GM23338 (cell line): Measurements from ENCODE around the gene RYR2. TPM values are rescaled to one million over a fixed set of nuclear protein-coding genes. Genes with fewer than 3 reads are reported as not detected.

Experiments used
- ATAC-seq: fragments of 200-7000 bp; cut with Tn5 transposase; 3 replicates; pipeline ENCODE4 v1.9.1; 2020
- DNase-seq: peaks from one replicate; pipeline ENCODE4 v3.0.0-alpha.2; 2015; ENCODE audit warnings: low spot score
- H2AFZ ChIP-seq: fragments of 200-600 bp; sonication (generic); 2 replicates; pipeline ENCODE4 v1.8.0; 2016; ENCODE audit warnings: antibody characterized with exemption, mild to moderate bottlenecking, moderate library complexity
- H3F3A ChIP-seq: fragments of 200-600 bp; sonication (generic); replicated peaks from 2 replicates; pipeline ENCODE4 v1.8.0; 2017; ENCODE audit warnings: antibody characterized with exemption, mixed run types, low read depth
- H3K27ac ChIP-seq: fragments of 200-600 bp; sonication (generic); 2 replicates; pipeline ENCODE4 v1.6.1; 2016; ENCODE audit warnings: low read depth
- H3K27me3 ChIP-seq: fragments of 200-600 bp; sonication (generic); 2 replicates; pipeline ENCODE4 v1.8.0; 2016; ENCODE audit warnings: mild to moderate bottlenecking, mixed run types, moderate library complexity; ENCODE audit not compliant: insufficient read depth
- H3K36me3 ChIP-seq: fragments of 200-600 bp; sonication (generic); 2 replicates; pipeline ENCODE4 v1.8.0; 2016; ENCODE audit warnings: mild to moderate bottlenecking; ENCODE audit not compliant: insufficient read depth
- H3K4me1 ChIP-seq: fragments of 200-600 bp; sonication (generic); 2 replicates; pipeline ENCODE4 v1.8.0; 2016; ENCODE audit warnings: mild to moderate bottlenecking, moderate library complexity; ENCODE audit not compliant: insufficient read depth
- H3K4me2 ChIP-seq: fragments of 200-600 bp; sonication (generic); 2 replicates; pipeline ENCODE4 v1.7.1; 2017; ENCODE audit warnings: mixed run types
- H3K4me3 ChIP-seq: fragments of 200-600 bp; sonication (generic); 2 replicates; pipeline ENCODE4 v1.6.1; 2016; ENCODE audit warnings: mixed run types
- H3K79me2 ChIP-seq: fragments of 200-600 bp; sonication (generic); replicated peaks from 2 replicates; pipeline ENCODE4 v1.8.0; 2017; ENCODE audit warnings: mild to moderate bottlenecking; ENCODE audit not compliant: insufficient read depth
- H3K9me2 ChIP-seq: fragments of 200-600 bp; sonication (generic); 2 replicates; pipeline ENCODE4 v1.8.0; 2017; ENCODE audit not compliant: insufficient read depth
- H4K20me1 ChIP-seq: fragments of 200-600 bp; sonication (generic); replicated peaks from 2 replicates; pipeline ENCODE4 v1.8.0; 2017; ENCODE audit warnings: mild to moderate bottlenecking; ENCODE audit not compliant: insufficient read depth
- H3K27ac Mint-ChIP-seq: 2 replicates; pipeline ENCODE4 v1.8.0; 2020; ENCODE audit warnings: inconsistent platforms, mild to moderate bottlenecking, moderate library complexity, mixed read lengths
- H3K27me3 Mint-ChIP-seq: 3 replicates; pipeline ENCODE4 v1.8.0; 2022; ENCODE audit warnings: low read depth, mild to moderate bottlenecking, moderate library complexity, mixed read lengths, inconsistent platforms; ENCODE audit not compliant: insufficient read depth, poor library complexity
- H3K36me3 Mint-ChIP-seq: 3 replicates; pipeline ENCODE4 v1.8.0; 2021; ENCODE audit warnings: low read depth, mild to moderate bottlenecking, inconsistent platforms, moderate library complexity, mixed read lengths
- H3K4me1 Mint-ChIP-seq: 3 replicates; pipeline ENCODE4 v1.8.0; 2020; ENCODE audit warnings: mild to moderate bottlenecking, inconsistent platforms, mixed read lengths
- H3K4me3 Mint-ChIP-seq: 3 replicates; pipeline ENCODE4 v1.8.0; 2021; ENCODE audit warnings: moderate library complexity, mild to moderate bottlenecking, inconsistent platforms, mixed read lengths
- H3K9me3 Mint-ChIP-seq: 3 replicates; pipeline ENCODE4 v1.8.0; 2020; ENCODE audit warnings: moderate library complexity, mild to moderate bottlenecking, inconsistent platforms, mixed read lengths
- EZH2phosphoT487 ChIP-seq: fragments of 200-600 bp; sonication (generic); IDR thresholded peaks from one replicate; pipeline ENCODE4 v1.8.1; 2018; ENCODE audit warnings: antibody characterized with exemption; ENCODE audit not compliant: unreplicated experiment
- JUNB ChIP-seq: IDR thresholded peaks from one replicate; pipeline ENCODE4 v1.6.1; 2016; ENCODE audit warnings: antibody characterized with exemption; ENCODE audit not compliant: unreplicated experiment
- POLR2AphosphoS5 ChIP-seq: IDR thresholded peaks from 2 replicates; pipeline ENCODE4 v1.6.1; 2016; ENCODE audit warnings: antibody characterized with exemption, low read depth
- REST ChIP-seq: IDR thresholded peaks from one replicate; pipeline ENCODE4 v1.6.1; 2018; ENCODE audit warnings: antibody characterized with exemption; ENCODE audit not compliant: unreplicated experiment
- STAT1 ChIP-seq: IDR thresholded peaks from one replicate; pipeline ENCODE4 v1.6.1; 2016; ENCODE audit warnings: antibody characterized with exemption; ENCODE audit not compliant: unreplicated experiment
- ZNF114 ChIP-seq: fragments of 250-450 bp; sonication (Bioruptor Pico); IDR thresholded peaks from 2 replicates; pipeline ENCODE4 v1.5.0; 2020; ENCODE audit warnings: mild to moderate bottlenecking, moderate library complexity
- ZNF331 ChIP-seq: fragments of 250-450 bp; sonication (Bioruptor Pico); IDR thresholded peaks from 2 replicates; pipeline ENCODE4 v1.5.0; 2020; ENCODE audit warnings: low read depth, mild to moderate bottlenecking, moderate library complexity
- polyA plus RNA-seq: library from polyadenylated mRNA; unstranded; fragments of >200 nt; fragmentation: Nextera tagmentation; extraction: Ambion mirVana; gene quantifications from 2 replicates; pipeline ENCODE4 v1.2.1, GENCODE V29; 2016
- total RNA-seq: library from RNA; depleted of rRNA; stranded (reverse); fragments of >200 nt; shearing (Covaris generic); gene quantifications from 2 replicates; pipeline ENCODE4 v1.2.3, GENCODE V29; 2014
- TF ChIP-seq, protein P1 (sequence below), 2 experiments: fragments of 200-600 bp in 1 of 2; sonication (generic) in 1 of 2; conservative IDR thresholded peaks; 2 replicates each; pipeline versions ENCODE4 v1.5.1 to v1.6.1; 2016 to 2017; ENCODE audit warnings: antibody characterized with exemption in 2 of 2, low read depth in 2 of 2, mild to moderate bottlenecking in 2 of 2, moderate library complexity in 1 of 2
- TF ChIP-seq, protein P2 (sequence below): fragments of 250-450 bp; sonication (Bioruptor Pico); IDR thresholded peaks from 2 replicates; pipeline ENCODE4 v1.5.0; 2020; ENCODE audit warnings: mild to moderate bottlenecking, moderate library complexity
- TF ChIP-seq, protein P3 (sequence below): IDR thresholded peaks from 2 replicates; pipeline ENCODE4 v1.6.1; 2016; ENCODE audit warnings: antibody characterized with exemption

The RYR2 gene
- total and polyA plus RNA-seq, 2 experiments from 2014 or later: 8.9 to 10.0 TPM

- no peaks in the 10 kb centered on the region for H3K4me1 ChIP-seq
- 0 out of 3 replicates have a peak, but pooled peaks cover 6% of the 10 kb centered on the region for H3K36me3 Mint-ChIP-seq
- no peak overlapping the region for H3K27ac ChIP-seq
- H3K27me3 Mint-ChIP-seq: peaks cover 1% of the 10 kb centered on the region
- no peaks in the 10 kb centered on the region for H3K27me3 ChIP-seq
- no peaks in the 10 kb centered on the region for H3K36me3 ChIP-seq
- no peaks in the 10 kb centered on the region; the same call in 1 of the 2 replicates for H3K79me2 ChIP-seq
- no peak overlapping the region for H2AFZ ChIP-seq
- DNase-seq: no peak
- H3K4me2 ChIP-seq: no peak overlapping the region
- no peak for TF ChIP-seq JUNB
- no peaks in the 10 kb centered on the region for H4K20me1 ChIP-seq
- ATAC-seq: no peak
- no peak overlapping the region for H3K27ac Mint-ChIP-seq
- no peak overlapping the region for H3K4me3 Mint-ChIP-seq
- no peak overlapping the region for H3K4me3 ChIP-seq
- 0 out of 3 replicates have a peak, but pooled peaks cover 3% of the 10 kb centered on the region for H3K9me3 Mint-ChIP-seq
- H3K9me2 ChIP-seq: no peaks in the 10 kb centered on the region
- no peaks in the 10 kb centered on the region for H3K4me1 Mint-ChIP-seq
- no peaks in the 10 kb centered on the region for H3F3A ChIP-seq
Observed at GRCh38 chr1:237583756-237584155, 541.8 kb downstream of the RYR2 start.

DNA sequence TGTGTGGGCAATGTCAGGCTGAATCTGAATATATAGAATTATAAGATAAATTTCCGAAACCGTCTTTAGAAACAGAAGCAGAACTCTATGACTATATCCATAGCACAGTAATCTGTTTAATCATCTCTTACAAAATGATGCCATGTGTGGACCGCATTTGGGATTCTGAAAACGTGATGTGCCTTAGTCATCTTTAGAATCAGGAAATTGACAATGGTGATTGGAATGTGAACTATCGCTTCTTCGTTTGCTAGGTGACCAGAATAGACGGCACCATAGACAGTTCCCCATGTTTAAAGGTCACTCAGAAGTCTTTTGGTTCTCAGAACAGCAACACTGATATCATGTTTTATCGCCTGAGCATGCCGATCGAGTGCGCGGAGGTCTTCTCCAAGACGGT, 548.4 kb downstream of the RYR2 start:
- H3K27me3 ChIP-seq: no peaks in the 10 kb centered on the region
- H3K27ac ChIP-seq: no peak overlapping the region
- no peaks in the 10 kb centered on the region for H3F3A ChIP-seq
- H3K4me3 ChIP-seq: no peak overlapping the region
- H3K9me3 Mint-ChIP-seq: no peaks in the 10 kb centered on the region
- H4K20me1 ChIP-seq: no peaks in the 10 kb centered on the region
- no peak overlapping the region for H3K4me3 Mint-ChIP-seq
- no peak overlapping the region for H2AFZ ChIP-seq
- no peaks in the 10 kb centered on the region for H3K4me1 ChIP-seq
- no peaks in the 10 kb centered on the region for H3K4me1 Mint-ChIP-seq
- DNase-seq (no peak), ATAC-seq (no peak)
- 0 out of 3 replicates have a peak, but pooled peaks cover 2% of the 10 kb centered on the region for H3K36me3 Mint-ChIP-seq
- no peak overlapping the region for H3K4me2 ChIP-seq
- no peaks in the 10 kb centered on the region for H3K79me2 ChIP-seq
- no peaks in the 10 kb centered on the region for H3K36me3 ChIP-seq
- no peaks in the 10 kb centered on the region for H3K27me3 Mint-ChIP-seq
- H3K27ac Mint-ChIP-seq: no peak overlapping the region
- H3K9me2 ChIP-seq: no peaks in the 10 kb centered on the region
- TF ChIP-seq ZNF114: no peak
- TF ChIP-seq, protein P1, sequence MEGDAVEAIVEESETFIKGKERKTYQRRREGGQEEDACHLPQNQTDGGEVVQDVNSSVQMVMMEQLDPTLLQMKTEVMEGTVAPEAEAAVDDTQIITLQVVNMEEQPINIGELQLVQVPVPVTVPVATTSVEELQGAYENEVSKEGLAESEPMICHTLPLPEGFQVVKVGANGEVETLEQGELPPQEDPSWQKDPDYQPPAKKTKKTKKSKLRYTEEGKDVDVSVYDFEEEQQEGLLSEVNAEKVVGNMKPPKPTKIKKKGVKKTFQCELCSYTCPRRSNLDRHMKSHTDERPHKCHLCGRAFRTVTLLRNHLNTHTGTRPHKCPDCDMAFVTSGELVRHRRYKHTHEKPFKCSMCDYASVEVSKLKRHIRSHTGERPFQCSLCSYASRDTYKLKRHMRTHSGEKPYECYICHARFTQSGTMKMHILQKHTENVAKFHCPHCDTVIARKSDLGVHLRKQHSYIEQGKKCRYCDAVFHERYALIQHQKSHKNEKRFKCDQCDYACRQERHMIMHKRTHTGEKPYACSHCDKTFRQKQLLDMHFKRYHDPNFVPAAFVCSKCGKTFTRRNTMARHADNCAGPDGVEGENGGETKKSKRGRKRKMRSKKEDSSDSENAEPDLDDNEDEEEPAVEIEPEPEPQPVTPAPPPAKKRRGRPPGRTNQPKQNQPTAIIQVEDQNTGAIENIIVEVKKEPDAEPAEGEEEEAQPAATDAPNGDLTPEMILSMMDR (conservative IDR thresholded peaks at IDR 0.05; ENCODE audit: low read depth in 2 of 2): no peak
- TF ChIP-seq, protein P2, sequence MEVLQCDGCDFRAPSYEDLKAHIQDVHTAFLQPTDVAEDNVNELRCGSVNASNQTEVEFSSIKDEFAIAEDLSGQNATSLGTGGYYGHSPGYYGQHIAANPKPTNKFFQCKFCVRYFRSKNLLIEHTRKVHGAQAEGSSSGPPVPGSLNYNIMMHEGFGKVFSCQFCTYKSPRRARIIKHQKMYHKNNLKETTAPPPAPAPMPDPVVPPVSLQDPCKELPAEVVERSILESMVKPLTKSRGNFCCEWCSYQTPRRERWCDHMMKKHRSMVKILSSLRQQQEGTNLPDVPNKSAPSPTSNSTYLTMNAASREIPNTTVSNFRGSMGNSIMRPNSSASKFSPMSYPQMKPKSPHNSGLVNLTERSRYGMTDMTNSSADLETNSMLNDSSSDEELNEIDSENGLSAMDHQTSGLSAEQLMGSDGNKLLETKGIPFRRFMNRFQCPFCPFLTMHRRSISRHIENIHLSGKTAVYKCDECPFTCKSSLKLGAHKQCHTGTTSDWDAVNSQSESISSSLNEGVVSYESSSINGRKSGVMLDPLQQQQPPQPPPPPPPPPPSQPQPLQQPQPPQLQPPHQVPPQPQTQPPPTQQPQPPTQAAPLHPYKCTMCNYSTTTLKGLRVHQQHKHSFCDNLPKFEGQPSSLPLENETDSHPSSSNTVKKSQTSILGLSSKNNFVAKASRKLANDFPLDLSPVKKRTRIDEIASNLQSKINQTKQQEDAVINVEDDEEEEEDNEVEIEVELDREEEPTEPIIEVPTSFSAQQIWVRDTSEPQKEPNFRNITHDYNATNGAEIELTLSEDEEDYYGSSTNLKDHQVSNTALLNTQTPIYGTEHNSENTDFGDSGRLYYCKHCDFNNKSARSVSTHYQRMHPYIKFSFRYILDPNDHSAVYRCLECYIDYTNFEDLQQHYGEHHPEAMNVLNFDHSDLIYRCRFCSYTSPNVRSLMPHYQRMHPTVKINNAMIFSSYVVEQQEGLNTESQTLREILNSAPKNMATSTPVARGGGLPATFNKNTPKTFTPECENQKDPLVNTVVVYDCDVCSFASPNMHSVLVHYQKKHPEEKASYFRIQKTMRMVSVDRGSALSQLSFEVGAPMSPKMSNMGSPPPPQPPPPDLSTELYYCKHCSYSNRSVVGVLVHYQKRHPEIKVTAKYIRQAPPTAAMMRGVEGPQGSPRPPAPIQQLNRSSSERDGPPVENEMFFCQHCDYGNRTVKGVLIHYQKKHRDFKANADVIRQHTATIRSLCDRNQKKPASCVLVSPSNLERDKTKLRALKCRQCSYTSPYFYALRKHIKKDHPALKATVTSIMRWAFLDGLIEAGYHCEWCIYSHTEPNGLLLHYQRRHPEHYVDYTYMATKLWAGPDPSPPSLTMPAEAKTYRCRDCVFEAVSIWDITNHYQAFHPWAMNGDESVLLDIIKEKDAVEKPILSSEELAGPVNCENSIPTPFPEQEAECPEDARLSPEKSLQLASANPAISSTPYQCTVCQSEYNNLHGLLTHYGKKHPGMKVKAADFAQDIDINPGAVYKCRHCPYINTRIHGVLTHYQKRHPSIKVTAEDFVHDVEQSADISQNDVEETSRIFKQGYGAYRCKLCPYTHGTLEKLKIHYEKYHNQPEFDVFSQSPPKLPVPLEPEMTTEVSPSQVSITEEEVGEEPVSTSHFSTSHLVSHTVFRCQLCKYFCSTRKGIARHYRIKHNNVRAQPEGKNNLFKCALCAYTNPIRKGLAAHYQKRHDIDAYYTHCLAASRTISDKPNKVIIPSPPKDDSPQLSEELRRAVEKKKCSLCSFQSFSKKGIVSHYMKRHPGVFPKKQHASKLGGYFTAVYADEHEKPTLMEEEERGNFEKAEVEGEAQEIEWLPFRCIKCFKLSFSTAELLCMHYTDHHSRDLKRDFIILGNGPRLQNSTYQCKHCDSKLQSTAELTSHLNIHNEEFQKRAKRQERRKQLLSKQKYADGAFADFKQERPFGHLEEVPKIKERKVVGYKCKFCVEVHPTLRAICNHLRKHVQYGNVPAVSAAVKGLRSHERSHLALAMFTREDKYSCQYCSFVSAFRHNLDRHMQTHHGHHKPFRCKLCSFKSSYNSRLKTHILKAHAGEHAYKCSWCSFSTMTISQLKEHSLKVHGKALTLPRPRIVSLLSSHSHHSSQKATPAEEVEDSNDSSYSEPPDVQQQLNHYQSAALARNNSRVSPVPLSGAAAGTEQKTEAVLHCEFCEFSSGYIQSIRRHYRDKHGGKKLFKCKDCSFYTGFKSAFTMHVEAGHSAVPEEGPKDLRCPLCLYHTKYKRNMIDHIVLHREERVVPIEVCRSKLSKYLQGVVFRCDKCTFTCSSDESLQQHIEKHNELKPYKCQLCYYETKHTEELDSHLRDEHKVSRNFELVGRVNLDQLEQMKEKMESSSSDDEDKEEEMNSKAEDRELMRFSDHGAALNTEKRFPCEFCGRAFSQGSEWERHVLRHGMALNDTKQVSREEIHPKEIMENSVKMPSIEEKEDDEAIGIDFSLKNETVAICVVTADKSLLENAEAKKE: no peak
- TF ChIP-seq, protein P3, sequence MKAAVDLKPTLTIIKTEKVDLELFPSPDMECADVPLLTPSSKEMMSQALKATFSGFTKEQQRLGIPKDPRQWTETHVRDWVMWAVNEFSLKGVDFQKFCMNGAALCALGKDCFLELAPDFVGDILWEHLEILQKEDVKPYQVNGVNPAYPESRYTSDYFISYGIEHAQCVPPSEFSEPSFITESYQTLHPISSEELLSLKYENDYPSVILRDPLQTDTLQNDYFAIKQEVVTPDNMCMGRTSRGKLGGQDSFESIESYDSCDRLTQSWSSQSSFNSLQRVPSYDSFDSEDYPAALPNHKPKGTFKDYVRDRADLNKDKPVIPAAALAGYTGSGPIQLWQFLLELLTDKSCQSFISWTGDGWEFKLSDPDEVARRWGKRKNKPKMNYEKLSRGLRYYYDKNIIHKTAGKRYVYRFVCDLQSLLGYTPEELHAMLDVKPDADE: no peak
- TF ChIP-seq REST: no peak
- TF ChIP-seq STAT1: no peak
- no peak for TF ChIP-seq EZH2phosphoT487
- no peak for TF ChIP-seq ZNF331 (CRISPR knock-in tag)
- no peak for TF ChIP-seq POLR2AphosphoS5
